Left ventricle myocardium inferior (tissue), 1 donor: ENCODE measurements around the gene TOR1AIP2. TPM values are rescaled to one million over a fixed set of nuclear protein-coding genes. Genes with fewer than 3 reads are reported as not detected.

ENCODE experiments used
- DNase-seq: peaks from one replicate; pipeline ENCODE4 v3.0.0-alpha.2; 2020
- H3K27ac ChIP-seq: fragments of 200-600 bp; replicated peaks from 2 replicates; pipeline ENCODE4 v1.8.0; 2021
- H3K27me3 ChIP-seq: fragments of 200-600 bp; 2 replicates; pipeline ENCODE4 v1.8.0; 2021; ENCODE audit warnings: low read depth
- H3K36me3 ChIP-seq: fragments of 200-600 bp; 2 replicates; pipeline ENCODE4 v1.8.0; 2021
- H3K4me1 ChIP-seq: fragments of 200-600 bp; 2 replicates; pipeline ENCODE4 v1.8.0; 2021
- H3K4me3 ChIP-seq: fragments of 200-600 bp; 2 replicates; pipeline ENCODE4 v1.8.0; 2021; ENCODE audit warnings: mild to moderate bottlenecking, moderate library complexity
- H3K9me3 ChIP-seq: fragments of 200-600 bp; replicated peaks from 2 replicates; pipeline ENCODE4 v1.8.0; 2021
- CTCF ChIP-seq: fragments of 200-600 bp; IDR thresholded peaks from 2 replicates; pipeline ENCODE4 v1.8.0; 2021; ENCODE audit warnings: antibody characterized with exemption, mild to moderate bottlenecking, borderline replicate concordance
- intact Hi-C: fragments of 100-400 bp; cut with micrococcal nuclease; formaldehyde crosslinking; loops from one replicate; pipeline ENCODE4 v1.11.0; 2022
- total RNA-seq: library from RNA; stranded (reverse); fragmentation: NEBNext Ultra II Directional; extraction: Animal tissue kit (Norgen Biotek cat#: 25700); gene quantifications from one replicate; pipeline ENCODE4 v1.2.1, GENCODE V29; 2021
- donor health status: DM: no; HTN: yes; CAD: no; lungs with severe emphysema.

TOR1AIP2 gene
- total RNA-seq, 1 donor from 2014 or later = 48.1 TPM

GRCh38 chr1:179923029-179923428 lies 45.4 kb upstream of the TOR1AIP2 start:
- TF ChIP-seq CTCF = no peak
- H3K4me1 ChIP-seq = peaks cover 10% of the 10 kb centered on the region
- H3K27ac ChIP-seq = no peak overlapping the region
- no peak for DNase-seq
- H3K27me3 ChIP-seq = no peaks in the 10 kb centered on the region
- intact Hi-C loops = no loop called here
- no peak overlapping the region for H3K4me3 ChIP-seq
- H3K9me3 ChIP-seq = no peaks in the 10 kb centered on the region
- peaks cover 34% of the 10 kb centered on the region for H3K36me3 ChIP-seq

- no peak for DNase-seq
- intact Hi-C loops = no loop called here
- Histone ChIP-seq H3K9me3 (no peaks in the 10 kb centered on the region), H3K27me3 (no peaks in the 10 kb centered on the region), H3K36me3 (peaks cover 42% of the 10 kb centered on the region), H3K4me3 (no peak overlapping the region), H3K4me1 (peaks cover 10% of the 10 kb centered on the region), H3K27ac (no peak overlapping the region)
- no peak for TF ChIP-seq CTCF
Measured at GRCh38 chr1:179921981-179922872, 44.6 kb upstream of the TOR1AIP2 start.

GRCh38 chr1:179921472-179921871 lies 43.9 kb upstream of the TOR1AIP2 start:
- Histone ChIP-seq H3K36me3 (peaks cover 49% of the 10 kb centered on the region), H3K4me3 (no peak overlapping the region), H3K9me3 (no peaks in the 10 kb centered on the region), H3K27me3 (no peaks in the 10 kb centered on the region), H3K27ac (no peak overlapping the region), H3K4me1 (peaks cover 10% of the 10 kb centered on the region)
- intact Hi-C loops = no loop called here
- no peak for DNase-seq
- TF ChIP-seq CTCF = no peak

- H3K27ac ChIP-seq = no peak overlapping the region
- intact Hi-C loops = no loop called here
- DNase-seq = no peak
- H3K36me3 ChIP-seq = peaks cover 85% of the 10 kb centered on the region
- TF ChIP-seq CTCF = no peak
- no peak overlapping the region for H3K4me3 ChIP-seq
- H3K9me3 ChIP-seq = no peaks in the 10 kb centered on the region
- H3K4me1 ChIP-seq = peaks cover 8% of the 10 kb centered on the region
- no peaks in the 10 kb centered on the region for H3K27me3 ChIP-seq
Measured at GRCh38 chr1:179917601-179918429, 40.2 kb upstream of the TOR1AIP2 start.

- DNase-seq = no peak
- Histone ChIP-seq H3K9me3 (no peaks in the 10 kb centered on the region), H3K36me3 (peaks cover 90% of the 10 kb centered on the region), H3K4me3 (no peak overlapping the region), H3K27ac (no peak overlapping the region), H3K4me1 (no peaks in the 10 kb centered on the region), H3K27me3 (no peaks in the 10 kb centered on the region)
- no peak for TF ChIP-seq CTCF
- intact Hi-C loops = no loop called here
Measured at GRCh38 chr1:179911812-179912211, 34.2 kb upstream of the TOR1AIP2 start.
